Choroid plexus epithelial cell (primary cell): Measurements from ENCODE around the gene TRIM40.
A peak's percentile ranks its signal among the peaks of the same experiment; 100 is the strongest.

Experiments used
- DNase-seq: peaks from one replicate; pipeline ENCODE4 v3.0.0-alpha.2; 2010; ENCODE audit warnings: low read depth
- H3K4me3 ChIP-seq: 2 replicates; pipeline ENCODE4 v1.5.1; 2011; ENCODE audit warnings: low read depth, mild to moderate bottlenecking, control low read depth, low read length, moderate library complexity
- TF ChIP-seq, protein P1 (sequence below): conservative IDR thresholded peaks from 2 replicates; pipeline ENCODE4 v1.5.1; 2011; ENCODE audit warnings: low read depth, mild to moderate bottlenecking, control low read depth, inconsistent platforms, low read length, moderate library complexity

TRIM40 gene

GRCh38 chr6:30135757-30136156 is at the start of gene TRIM40:
TSS of gene TRIM40 (plus strand) at chr6:30136140. CDS start at chr6:30137037, 897 bp downstream.
- TF ChIP-seq, protein P1, sequence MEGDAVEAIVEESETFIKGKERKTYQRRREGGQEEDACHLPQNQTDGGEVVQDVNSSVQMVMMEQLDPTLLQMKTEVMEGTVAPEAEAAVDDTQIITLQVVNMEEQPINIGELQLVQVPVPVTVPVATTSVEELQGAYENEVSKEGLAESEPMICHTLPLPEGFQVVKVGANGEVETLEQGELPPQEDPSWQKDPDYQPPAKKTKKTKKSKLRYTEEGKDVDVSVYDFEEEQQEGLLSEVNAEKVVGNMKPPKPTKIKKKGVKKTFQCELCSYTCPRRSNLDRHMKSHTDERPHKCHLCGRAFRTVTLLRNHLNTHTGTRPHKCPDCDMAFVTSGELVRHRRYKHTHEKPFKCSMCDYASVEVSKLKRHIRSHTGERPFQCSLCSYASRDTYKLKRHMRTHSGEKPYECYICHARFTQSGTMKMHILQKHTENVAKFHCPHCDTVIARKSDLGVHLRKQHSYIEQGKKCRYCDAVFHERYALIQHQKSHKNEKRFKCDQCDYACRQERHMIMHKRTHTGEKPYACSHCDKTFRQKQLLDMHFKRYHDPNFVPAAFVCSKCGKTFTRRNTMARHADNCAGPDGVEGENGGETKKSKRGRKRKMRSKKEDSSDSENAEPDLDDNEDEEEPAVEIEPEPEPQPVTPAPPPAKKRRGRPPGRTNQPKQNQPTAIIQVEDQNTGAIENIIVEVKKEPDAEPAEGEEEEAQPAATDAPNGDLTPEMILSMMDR: no peak
- no peak within 1 kb of the TSS for H3K4me3 ChIP-seq
- DNase-seq: no peak

GRCh38 chr6:30087876-30088275 is 48.1 kb upstream of the TRIM40 start:
- TF ChIP-seq, protein P1: no peak
- no peak overlapping the region for H3K4me3 ChIP-seq
- no peak for DNase-seq

DNA sequence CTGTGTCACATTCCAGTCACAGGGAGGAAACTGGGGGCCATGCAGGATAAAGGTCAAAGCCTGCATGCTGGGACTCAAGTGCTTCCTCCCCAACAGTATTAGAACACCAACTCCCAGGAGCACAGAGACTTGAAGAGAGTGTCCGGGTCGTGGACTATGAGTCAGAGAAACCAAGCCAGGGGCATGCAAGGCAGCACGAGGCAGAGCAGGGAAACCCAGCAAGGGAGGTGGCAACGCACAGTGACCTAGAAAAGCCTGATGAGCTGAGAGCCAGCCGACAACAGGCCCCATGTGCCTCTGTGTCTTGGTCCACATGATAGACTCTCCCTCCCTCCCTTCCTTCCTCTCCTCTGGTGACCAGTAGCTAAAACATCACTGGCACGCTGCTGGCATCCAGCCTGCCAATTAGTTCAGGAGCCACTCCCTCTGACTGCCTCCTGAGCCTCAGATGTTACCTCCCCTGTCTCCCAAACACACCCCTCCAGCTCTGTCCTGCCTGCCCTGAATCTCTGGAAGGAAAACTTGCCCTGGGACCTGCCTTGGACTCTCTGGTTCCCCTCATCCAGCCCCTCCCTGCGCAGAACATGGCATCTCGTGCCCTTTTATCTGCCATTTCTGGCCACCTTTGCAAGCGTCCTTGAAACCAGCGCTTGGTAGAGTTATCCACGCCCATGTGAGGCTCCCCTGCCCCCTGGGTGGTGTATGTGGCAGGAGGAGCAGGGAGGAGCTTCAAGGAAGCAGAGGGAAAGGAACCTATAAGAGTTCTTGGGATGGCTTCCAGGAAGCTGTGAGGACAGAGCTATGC is 44.2 kb upstream of the TRIM40 start:
- TF ChIP-seq, protein P1: no peak
- no peak overlapping the region for H3K4me3 ChIP-seq
- DNase-seq: peak; percentile 64

DNA sequence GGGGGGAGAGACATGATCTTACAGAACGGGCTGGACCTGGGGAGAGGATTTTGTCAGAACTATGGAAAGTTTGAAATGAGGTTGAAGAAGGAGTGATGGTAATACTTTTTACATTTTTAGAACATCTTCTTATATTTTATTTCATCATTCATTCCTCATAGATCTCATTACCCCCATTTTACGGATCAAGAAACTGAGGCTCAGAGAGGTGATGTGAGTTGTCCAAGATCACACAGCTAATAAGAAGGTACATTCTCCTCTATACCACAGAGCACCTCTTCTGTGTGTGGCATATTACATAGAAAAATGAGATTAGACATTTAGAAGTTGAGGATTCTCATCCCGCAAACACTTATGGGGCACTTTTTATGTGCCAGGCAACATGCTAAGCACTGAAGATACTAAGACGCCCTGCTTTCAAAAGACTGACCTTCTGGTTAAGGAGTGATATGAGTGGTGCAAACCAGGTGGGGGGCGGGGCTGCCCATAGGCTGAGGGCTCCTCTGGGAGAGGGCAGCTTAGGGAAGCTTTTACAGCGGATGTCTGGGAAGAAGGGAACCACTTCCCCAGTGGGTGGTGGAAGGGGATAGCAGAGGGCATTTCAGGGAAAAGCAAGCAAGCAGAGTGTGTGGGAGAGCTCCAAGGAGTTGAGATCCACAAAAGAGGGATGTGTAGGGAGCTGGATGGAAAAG is 42.9 kb upstream of the TRIM40 start:
- no peak overlapping the region for H3K4me3 ChIP-seq
- TF ChIP-seq, protein P1: no peak
- no peak for DNase-seq

DNA sequence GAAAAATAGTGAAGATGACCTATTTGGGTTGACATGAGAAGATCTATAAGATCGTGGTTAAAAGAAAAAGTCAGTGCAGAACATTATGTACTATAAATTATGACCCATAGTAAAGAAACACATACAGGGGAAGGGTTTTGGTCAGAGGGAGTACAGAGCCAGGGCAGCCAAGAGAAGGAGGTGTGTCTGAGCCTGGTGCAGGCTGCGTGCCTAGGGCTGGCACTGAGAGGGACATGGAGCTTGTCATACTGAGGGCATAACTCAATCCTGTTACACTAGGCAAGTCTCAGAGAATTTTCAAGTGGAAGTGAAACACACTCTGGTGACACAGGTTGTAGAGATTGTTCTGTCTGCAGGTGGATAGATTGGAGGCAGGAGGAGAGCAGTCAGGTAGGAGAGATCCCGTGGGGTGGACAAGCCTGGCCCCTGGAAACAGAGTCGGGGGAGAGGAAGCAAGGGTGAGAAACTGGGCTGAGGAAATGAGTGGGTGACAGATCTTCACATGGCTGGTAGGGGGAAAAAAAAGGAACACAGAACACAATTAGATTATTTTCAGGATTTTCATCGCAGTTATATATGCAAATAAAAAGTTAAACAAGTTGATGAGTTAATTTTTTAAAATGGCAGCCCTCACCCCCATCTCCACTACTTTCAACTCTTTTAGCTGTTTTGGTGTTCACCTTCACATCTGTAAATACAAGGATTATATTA is 41.8 kb upstream of the TRIM40 start:
- DNase-seq: no peak
- TF ChIP-seq, protein P1: no peak
- no peak overlapping the region for H3K4me3 ChIP-seq

GRCh38 chr6:30096829-30097228 is 39.1 kb upstream of the TRIM40 start:
- no peak overlapping the region for H3K4me3 ChIP-seq
- TF ChIP-seq, protein P1: no peak
- DNase-seq: no peak
